Measurements from ENCODE around the gene NCOA7.

Gene NCOA7

DNA sequence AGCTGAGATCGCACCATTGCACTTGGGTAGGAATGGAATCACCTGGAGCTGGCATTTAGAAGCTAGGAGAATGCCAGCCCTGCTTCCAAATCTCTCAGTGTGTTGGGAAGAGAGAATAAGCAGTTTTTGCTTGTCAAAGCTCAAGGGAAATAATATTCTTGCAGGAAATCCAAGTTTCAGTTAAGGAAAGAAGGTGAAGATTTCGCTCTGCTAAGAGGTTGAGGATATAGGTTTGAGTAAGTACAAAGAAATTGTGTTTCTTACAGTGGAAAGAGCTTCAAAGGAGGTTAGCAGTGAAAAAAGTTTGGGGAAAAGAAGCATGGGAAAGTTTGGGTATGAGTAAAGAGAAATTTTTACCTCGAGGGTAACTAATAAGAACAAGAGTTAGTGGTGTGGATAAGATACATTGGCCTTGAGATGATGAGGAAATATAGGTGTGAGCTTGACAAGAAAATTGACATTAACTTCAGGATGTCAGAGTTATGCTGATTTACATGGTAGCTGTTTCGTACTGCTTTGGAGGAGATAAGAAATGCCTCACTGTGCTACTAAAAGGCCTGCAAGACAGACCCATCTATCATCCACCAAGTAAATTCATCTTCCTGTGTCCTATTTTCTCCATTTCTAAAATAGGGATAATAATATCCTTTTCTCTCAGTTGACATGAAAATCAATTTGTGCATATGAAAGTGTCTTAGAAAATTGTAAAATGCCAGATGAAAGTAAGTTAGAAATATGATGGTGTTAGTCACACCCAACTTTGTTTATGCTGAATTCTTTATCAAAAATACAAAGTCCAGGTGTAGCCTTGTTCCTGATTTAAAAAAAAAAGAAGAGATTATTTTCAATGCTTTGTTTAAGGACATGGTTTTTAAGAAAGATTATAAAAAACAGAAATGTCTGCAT is 153.0 kb downstream of the NCOA7 start:
- H3K4me1 ChIP-seq (ENCODE audit: control insufficient read depth in 1 of 2, insufficient read depth in 1 of 2, low read depth in 1 of 2, low read length in 1 of 2), result peaks cover 12 to 16% of the 10 kb centered on the region in 2 experiments

DNA sequence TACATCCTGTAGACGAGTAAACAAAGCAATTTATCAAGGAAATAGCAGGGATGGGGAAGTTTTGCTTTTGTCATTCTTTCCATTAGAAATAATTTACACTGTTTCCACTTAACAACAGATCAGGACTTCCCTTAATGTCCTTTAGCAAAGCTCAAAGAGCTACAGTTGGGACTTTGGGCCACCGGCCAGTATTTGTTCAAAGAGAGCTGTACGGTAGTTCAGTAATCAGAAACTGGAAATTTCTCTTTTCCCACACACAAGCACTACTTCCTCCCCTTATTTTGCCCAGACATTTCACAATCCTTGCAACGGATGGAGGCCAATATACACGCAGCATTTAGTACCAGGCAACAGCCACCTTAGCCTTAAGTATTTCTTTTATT is 153.7 kb downstream of the NCOA7 start:
- H3K4me3 ChIP-seq (ENCODE audit: low read depth in 1 of 2, low read length in 1 of 2), result no peak overlapping the region
- no peaks in the 10 kb centered on the region for H3K9me3 ChIP-seq
- no peaks in the 10 kb centered on the region for H3K36me3 ChIP-seq
- no peaks in the 10 kb centered on the region for H3K27me3 ChIP-seq
- peak overlapping the region; percentile 29 for H3K27ac ChIP-seq
- TF ChIP-seq, protein P1, sequence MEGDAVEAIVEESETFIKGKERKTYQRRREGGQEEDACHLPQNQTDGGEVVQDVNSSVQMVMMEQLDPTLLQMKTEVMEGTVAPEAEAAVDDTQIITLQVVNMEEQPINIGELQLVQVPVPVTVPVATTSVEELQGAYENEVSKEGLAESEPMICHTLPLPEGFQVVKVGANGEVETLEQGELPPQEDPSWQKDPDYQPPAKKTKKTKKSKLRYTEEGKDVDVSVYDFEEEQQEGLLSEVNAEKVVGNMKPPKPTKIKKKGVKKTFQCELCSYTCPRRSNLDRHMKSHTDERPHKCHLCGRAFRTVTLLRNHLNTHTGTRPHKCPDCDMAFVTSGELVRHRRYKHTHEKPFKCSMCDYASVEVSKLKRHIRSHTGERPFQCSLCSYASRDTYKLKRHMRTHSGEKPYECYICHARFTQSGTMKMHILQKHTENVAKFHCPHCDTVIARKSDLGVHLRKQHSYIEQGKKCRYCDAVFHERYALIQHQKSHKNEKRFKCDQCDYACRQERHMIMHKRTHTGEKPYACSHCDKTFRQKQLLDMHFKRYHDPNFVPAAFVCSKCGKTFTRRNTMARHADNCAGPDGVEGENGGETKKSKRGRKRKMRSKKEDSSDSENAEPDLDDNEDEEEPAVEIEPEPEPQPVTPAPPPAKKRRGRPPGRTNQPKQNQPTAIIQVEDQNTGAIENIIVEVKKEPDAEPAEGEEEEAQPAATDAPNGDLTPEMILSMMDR (IDR thresholded peaks at IDR 0.05), result no peak
- peaks cover 12 to 16% of the 10 kb centered on the region in 2 experiments for H3K4me1 ChIP-seq (ENCODE audit: control insufficient read depth in 1 of 2, insufficient read depth in 1 of 2, low read depth in 1 of 2, low read length in 1 of 2)

More for the DNA sequence above, 153.0 kb downstream of the NCOA7 start:
- Histone ChIP-seq H3K9me3 (no peaks in the 10 kb centered on the region), H3K4me3 (ENCODE audit: low read depth in 1 of 2, low read length in 1 of 2) (no peak overlapping the region), H3K36me3 (no peaks in the 10 kb centered on the region), H3K27me3 (no peaks in the 10 kb centered on the region), H3K27ac (peak overlapping the region; percentile 29)
- TF ChIP-seq, protein P1 (IDR thresholded peaks at IDR 0.05), result no peak

DNA sequence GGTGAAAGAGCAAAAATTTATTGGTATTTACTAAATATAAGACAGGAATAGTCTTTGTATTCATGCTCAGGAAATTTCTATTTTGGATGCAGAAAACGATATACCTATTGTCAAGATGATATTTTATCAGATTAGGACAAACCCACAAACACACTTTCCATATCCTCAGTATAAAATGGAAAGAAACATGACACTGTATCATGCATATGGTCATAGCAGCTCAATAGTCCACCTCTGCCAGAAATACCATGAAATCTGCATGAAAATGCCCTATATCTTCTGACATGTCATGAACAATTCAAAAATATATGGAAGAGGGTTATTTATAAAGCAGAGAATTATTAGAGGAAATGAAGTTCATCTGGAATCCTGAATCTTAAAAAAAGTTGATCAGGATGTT is 154.1 kb downstream of the NCOA7 start:
- H3K4me1 ChIP-seq (ENCODE audit: control insufficient read depth in 1 of 2, insufficient read depth in 1 of 2, low read depth in 1 of 2, low read length in 1 of 2), result peaks cover 12 to 16% of the 10 kb centered on the region in 2 experiments
- H3K9me3 ChIP-seq, result no peaks in the 10 kb centered on the region
- no peak overlapping the region for H3K4me3 ChIP-seq (ENCODE audit: low read depth in 1 of 2, low read length in 1 of 2)
- TF ChIP-seq, protein P1 (IDR thresholded peaks at IDR 0.05), result no peak
- H3K27me3 ChIP-seq, result no peaks in the 10 kb centered on the region
- H3K36me3 ChIP-seq, result no peaks in the 10 kb centered on the region
- no peak overlapping the region for H3K27ac ChIP-seq

DNA sequence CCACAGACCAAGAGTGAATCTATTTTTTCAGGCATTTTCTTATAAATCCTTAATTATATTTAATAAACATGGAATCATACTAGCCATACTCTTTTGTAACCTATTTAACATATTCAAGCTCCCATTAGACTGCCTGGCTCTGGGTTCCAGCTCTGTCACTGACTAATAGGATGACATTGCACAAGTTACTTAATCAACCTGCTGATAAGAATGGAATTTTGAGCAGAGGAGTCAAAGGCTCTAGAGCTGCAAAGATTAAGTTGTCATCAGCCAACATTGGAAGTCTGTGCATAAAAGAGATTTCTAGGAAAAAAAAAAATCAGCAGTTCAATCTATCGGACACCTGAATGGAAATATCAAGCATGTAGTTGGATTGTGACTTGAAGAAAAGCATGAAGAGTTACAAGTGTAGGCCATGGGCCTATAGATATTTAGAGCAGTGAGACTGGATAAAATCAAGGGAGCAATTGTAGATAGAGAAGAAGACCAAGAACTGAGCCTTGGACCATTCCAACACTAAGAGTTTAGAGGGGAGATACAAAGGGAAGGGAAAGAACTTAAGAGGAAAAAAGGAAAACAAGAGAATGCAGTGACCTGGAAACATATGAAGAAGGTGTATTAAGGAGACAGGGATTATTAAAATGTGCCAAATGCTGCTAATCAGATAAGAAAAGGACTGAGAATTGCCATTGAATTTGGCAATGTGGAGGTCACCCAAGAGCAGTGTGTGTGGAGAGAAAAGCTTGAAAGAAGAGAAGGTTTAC is 154.8 kb downstream of the NCOA7 start:
- Histone ChIP-seq H3K27ac (no peak overlapping the region), H3K4me3 (ENCODE audit: low read depth in 1 of 2, low read length in 1 of 2) (no peak overlapping the region), H3K9me3 (no peaks in the 10 kb centered on the region), H3K36me3 (no peaks in the 10 kb centered on the region), H3K4me1 (ENCODE audit: control insufficient read depth in 1 of 2, insufficient read depth in 1 of 2, low read depth in 1 of 2, low read length in 1 of 2) (peaks cover 12 to 16% of the 10 kb centered on the region in 2 experiments), H3K27me3 (no peaks in the 10 kb centered on the region)
- TF ChIP-seq, protein P1 (IDR thresholded peaks at IDR 0.05), result no peak

DNA sequence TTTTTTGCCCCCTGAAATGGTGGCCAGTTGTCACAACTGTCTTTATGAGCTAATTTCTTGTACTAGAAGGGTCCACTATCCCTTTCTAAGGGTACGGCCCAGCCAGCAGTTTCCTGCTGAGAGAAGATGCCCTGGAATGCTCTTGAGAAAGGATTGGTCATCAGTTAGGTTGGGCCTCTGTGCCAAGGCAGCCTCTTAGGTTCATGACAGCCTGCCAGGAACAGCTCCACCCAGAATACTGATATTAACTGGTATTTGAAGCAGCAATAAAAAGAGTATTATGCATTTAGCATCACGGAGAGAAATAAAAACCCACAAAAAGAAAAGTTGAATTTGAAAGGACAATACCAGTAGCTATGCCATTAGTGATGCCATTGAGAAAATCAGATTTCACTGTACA is 156.9 kb downstream of the NCOA7 start:
- Histone ChIP-seq H3K4me1 (ENCODE audit: control insufficient read depth in 1 of 2, insufficient read depth in 1 of 2, low read depth in 1 of 2, low read length in 1 of 2) (peaks cover 12 to 16% of the 10 kb centered on the region in 2 experiments), H3K27ac (no peak overlapping the region), H3K4me3 (ENCODE audit: low read depth in 1 of 2, low read length in 1 of 2) (no peak overlapping the region), H3K27me3 (no peaks in the 10 kb centered on the region), H3K9me3 (no peaks in the 10 kb centered on the region), H3K36me3 (no peaks in the 10 kb centered on the region)
- TF ChIP-seq, protein P1 (IDR thresholded peaks at IDR 0.05), result no peak

Measured in neutrophil (primary cell).